Sigmoid colon (tissue), 4 donors: ENCODE data around the gene NSUN4.

Experiments used
- CTCF ChIP-seq, 4 experiments: fragments of 450-650 bp in 3 of 4; fragments of 200-600 bp in 1 of 4; IDR thresholded peaks; one replicate each; pipeline ENCODE4 v1.5.1; 2016 to 2019; ENCODE audit warnings: antibody characterized with exemption in 4 of 4, mild to moderate bottlenecking in 3 of 4, moderate library complexity in 2 of 4
- EP300 ChIP-seq, 4 donors: sonication (generic); formaldehyde crosslinking; IDR thresholded peaks; one replicate each; pipeline ENCODE4 v1.6.1; 2017; ENCODE audit warnings: antibody characterized with exemption in 4 of 4
- POLR2A ChIP-seq, 2 donors: fragments of 450-650 bp; IDR thresholded peaks; one replicate each; pipeline ENCODE4 v1.6.1; 2016; ENCODE audit warnings: antibody characterized with exemption in 2 of 2, mild to moderate bottlenecking in 2 of 2, moderate library complexity in 2 of 2
- POLR2AphosphoS5 ChIP-seq, 4 donors: sonication (generic); formaldehyde crosslinking; IDR thresholded peaks; one replicate each; pipeline ENCODE4 v1.6.1; 2017; ENCODE audit warnings: antibody characterized with exemption in 4 of 4

DNA sequence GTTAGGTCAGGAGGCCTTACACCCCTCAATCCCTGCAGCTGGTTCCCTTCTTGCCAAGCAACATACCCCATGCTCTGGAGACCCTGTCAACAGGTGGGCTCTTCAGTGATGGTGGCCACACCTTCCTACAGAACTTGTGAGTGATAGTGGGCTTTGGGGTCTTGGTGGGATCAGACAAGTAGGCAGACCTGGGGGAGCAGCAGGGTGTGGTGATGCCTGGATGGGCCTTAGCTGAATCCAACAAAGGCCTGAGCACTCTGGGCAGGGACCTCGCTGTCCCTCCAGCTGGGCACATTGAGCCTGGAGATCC, 68.4 kb downstream of the NSUN4 start:
- TF ChIP-seq CTCF (IDR thresholded peaks at IDR 0.05), result no peak
- no peak for TF ChIP-seq POLR2A (IDR thresholded peaks at IDR 0.05)
- no peak for TF ChIP-seq POLR2AphosphoS5 (IDR thresholded peaks at IDR 0.05)
- TF ChIP-seq EP300 (IDR thresholded peaks at IDR 0.05), result no peak
